ENCODE results near the gene TYRP1.
"Not testable (repeated sequence)": the region's sequence is repeated elsewhere in the genome, so short reads cannot be mapped to it uniquely, and the experiment has no call there.

TYRP1 gene

GRCh38 chr9:12693141-12693540 lies at the start of gene TYRP1:
Gene TYRP1, plus strand, starts transcription at chr9:12693385. Its CDS starts 612 bp downstream, at chr9:12693997.
- no peaks in the 10 kb centered on the region for H3K27me3 Mint-ChIP-seq
- H3K4me1 Mint-ChIP-seq (ENCODE audit: low read depth) = no peaks in the 10 kb centered on the region
- DNase-seq = no peak
- H3K36me3 Mint-ChIP-seq (ENCODE audit: low read depth) = no peaks in the 10 kb centered on the region
- peaks cover 14% of the 10 kb centered on the region for H3K9me3 Mint-ChIP-seq
- no peak within 1 kb of the TSS for H3K27ac Mint-ChIP-seq
- H3K4me3 Mint-ChIP-seq = no peak within 1 kb of the TSS

- no peak overlapping the region for H3K27ac Mint-ChIP-seq
- peaks cover 20% of the 10 kb centered on the region for H3K9me3 Mint-ChIP-seq
- H3K27me3 Mint-ChIP-seq = no peaks in the 10 kb centered on the region
- DNase-seq = no peak
- no peak overlapping the region for H3K4me3 Mint-ChIP-seq
- H3K36me3 Mint-ChIP-seq (ENCODE audit: low read depth) = no peaks in the 10 kb centered on the region
- H3K4me1 Mint-ChIP-seq (ENCODE audit: low read depth) = no peaks in the 10 kb centered on the region
These were observed 49.5 kb upstream of the TYRP1 start for GRCh38 chr9:12643686-12644085.

GRCh38 chr9:12648925-12649324 lies 44.3 kb upstream of the TYRP1 start:
- Mint-ChIP-seq H3K27me3 (no peaks in the 10 kb centered on the region), H3K36me3 (ENCODE audit: low read depth) (no peaks in the 10 kb centered on the region), H3K9me3 (peaks cover 27% of the 10 kb centered on the region), H3K27ac (no peak overlapping the region), H3K4me3 (no peak overlapping the region), H3K4me1 (ENCODE audit: low read depth) (no peaks in the 10 kb centered on the region)
- DNase-seq = no peak

GRCh38 chr9:12651125-12651524 lies 42.1 kb upstream of the TYRP1 start:
- no peaks in the 10 kb centered on the region for H3K4me1 Mint-ChIP-seq (ENCODE audit: low read depth)
- no peak overlapping the region for H3K4me3 Mint-ChIP-seq
- peaks cover 26% of the 10 kb centered on the region for H3K9me3 Mint-ChIP-seq
- H3K36me3 Mint-ChIP-seq (ENCODE audit: low read depth) = no peaks in the 10 kb centered on the region
- no peak overlapping the region for H3K27ac Mint-ChIP-seq
- H3K27me3 Mint-ChIP-seq = no peaks in the 10 kb centered on the region
- DNase-seq = no peak

- H3K9me3 Mint-ChIP-seq = peaks cover 19% of the 10 kb centered on the region
- no peak overlapping the region for H3K4me3 Mint-ChIP-seq
- no peaks in the 10 kb centered on the region for H3K27me3 Mint-ChIP-seq
- no peaks in the 10 kb centered on the region for H3K36me3 Mint-ChIP-seq (ENCODE audit: low read depth)
- DNase-seq = no peak
- no peaks in the 10 kb centered on the region for H3K4me1 Mint-ChIP-seq (ENCODE audit: low read depth)
- H3K27ac Mint-ChIP-seq = no peak overlapping the region
These were observed 40.2 kb upstream of the TYRP1 start for GRCh38 chr9:12652973-12653372.

- Mint-ChIP-seq H3K9me3 (peaks cover 16% of the 10 kb centered on the region), H3K36me3 (ENCODE audit: low read depth) (no peaks in the 10 kb centered on the region), H3K27ac (no peak overlapping the region), H3K4me3 (no peak overlapping the region), H3K4me1 (ENCODE audit: low read depth) (no peaks in the 10 kb centered on the region), H3K27me3 (no peaks in the 10 kb centered on the region)
- DNase-seq = no peak
These were observed 36.4 kb upstream of the TYRP1 start for GRCh38 chr9:12656803-12657202.

- H3K36me3 Mint-ChIP-seq (ENCODE audit: low read depth) = no peaks in the 10 kb centered on the region
These were observed 36.0 kb upstream of the TYRP1 start for GRCh38 chr9:12657233-12657632.

GRCh38 chr9:12657998-12658397 lies 35.2 kb upstream of the TYRP1 start:
- Mint-ChIP-seq H3K27me3 (no peaks in the 10 kb centered on the region), H3K4me3 (no peak overlapping the region), H3K27ac (no peak overlapping the region), H3K9me3 (peaks cover 21% of the 10 kb centered on the region), H3K36me3 (ENCODE audit: low read depth) (no peaks in the 10 kb centered on the region), H3K4me1 (ENCODE audit: low read depth) (no peaks in the 10 kb centered on the region)
- DNase-seq = no peak

More at GRCh38 chr9:12657233-12657632, 36.0 kb upstream of the TYRP1 start:
- no peak overlapping the region for H3K27ac Mint-ChIP-seq
- no peak overlapping the region for H3K4me3 Mint-ChIP-seq
- H3K27me3 Mint-ChIP-seq = no peaks in the 10 kb centered on the region
- peaks cover 15% of the 10 kb centered on the region for H3K9me3 Mint-ChIP-seq
- no peak for DNase-seq
- no peaks in the 10 kb centered on the region for H3K4me1 Mint-ChIP-seq (ENCODE audit: low read depth)

GRCh38 chr9:12658531-12659209 lies 34.5 kb upstream of the TYRP1 start:
- H3K36me3 Mint-ChIP-seq (ENCODE audit: low read depth) = no peaks in the 10 kb centered on the region
- DNase-seq = no peak
- no peak overlapping the region for H3K27ac Mint-ChIP-seq
- H3K4me3 Mint-ChIP-seq = no peak overlapping the region
- H3K4me1 Mint-ChIP-seq (ENCODE audit: low read depth) = no peaks in the 10 kb centered on the region
- H3K27me3 Mint-ChIP-seq = no peaks in the 10 kb centered on the region
- peaks cover 18% of the 10 kb centered on the region for H3K9me3 Mint-ChIP-seq

GRCh38 chr9:12659220-12659619 lies 34.0 kb upstream of the TYRP1 start:
- no peak overlapping the region for H3K27ac Mint-ChIP-seq
- no peaks in the 10 kb centered on the region for H3K27me3 Mint-ChIP-seq
- H3K4me1 Mint-ChIP-seq (ENCODE audit: low read depth) = no peaks in the 10 kb centered on the region
- H3K36me3 Mint-ChIP-seq (ENCODE audit: low read depth) = no peaks in the 10 kb centered on the region
- no peak overlapping the region for H3K4me3 Mint-ChIP-seq
- H3K9me3 Mint-ChIP-seq = peaks cover 18% of the 10 kb centered on the region
- DNase-seq = no peak

- no peak for DNase-seq
- Mint-ChIP-seq H3K36me3 (ENCODE audit: low read depth) (no peaks in the 10 kb centered on the region), H3K27ac (no peak overlapping the region), H3K9me3 (peaks cover 22% of the 10 kb centered on the region), H3K27me3 (no peaks in the 10 kb centered on the region), H3K4me3 (no peak overlapping the region), H3K4me1 (ENCODE audit: low read depth) (no peaks in the 10 kb centered on the region)
These were observed 26.4 kb upstream of the TYRP1 start for GRCh38 chr9:12666813-12667212.

GRCh38 chr9:12667892-12668291 lies 25.3 kb upstream of the TYRP1 start:
- Mint-ChIP-seq H3K36me3 (ENCODE audit: low read depth) (no peaks in the 10 kb centered on the region), H3K27me3 (no peaks in the 10 kb centered on the region), H3K4me3 (no peak overlapping the region), H3K9me3 (peaks cover 17% of the 10 kb centered on the region), H3K27ac (no peak overlapping the region), H3K4me1 (ENCODE audit: low read depth) (no peaks in the 10 kb centered on the region)
- no peak for DNase-seq

- DNase-seq = no peak
- no peaks in the 10 kb centered on the region for H3K27me3 Mint-ChIP-seq
- no peaks in the 10 kb centered on the region for H3K36me3 Mint-ChIP-seq (ENCODE audit: low read depth)
- H3K9me3 Mint-ChIP-seq = peaks cover 12% of the 10 kb centered on the region
- H3K27ac Mint-ChIP-seq = no peak overlapping the region
- H3K4me3 Mint-ChIP-seq = no peak overlapping the region
- no peaks in the 10 kb centered on the region for H3K4me1 Mint-ChIP-seq (ENCODE audit: low read depth)
These were observed 23.2 kb upstream of the TYRP1 start for GRCh38 chr9:12670006-12670405.

GRCh38 chr9:12674961-12675360 lies 18.2 kb upstream of the TYRP1 start:
- no peak overlapping the region for H3K27ac Mint-ChIP-seq
- H3K27me3 Mint-ChIP-seq = no peaks in the 10 kb centered on the region
- no peak for DNase-seq
- H3K4me1 Mint-ChIP-seq (ENCODE audit: low read depth) = no peaks in the 10 kb centered on the region
- peaks cover 9% of the 10 kb centered on the region for H3K9me3 Mint-ChIP-seq
- no peaks in the 10 kb centered on the region for H3K36me3 Mint-ChIP-seq (ENCODE audit: low read depth)
- no peak overlapping the region for H3K4me3 Mint-ChIP-seq

GRCh38 chr9:12677462-12678126 lies 15.6 kb upstream of the TYRP1 start:
- DNase-seq; H3K36me3 Mint-ChIP-seq (ENCODE audit: low read depth); H3K9me3 Mint-ChIP-seq; H3K27me3 Mint-ChIP-seq; H3K27ac Mint-ChIP-seq; H3K4me1 Mint-ChIP-seq (ENCODE audit: low read depth); H3K4me3 Mint-ChIP-seq: not testable (repeated sequence)
